MM.1S (cell line): ENCODE measurements around the gene DENND1A.

Experiments
- CTCF ChIP-seq: fragments of 300-600 bp; sonication (generic); IDR thresholded peaks from 2 replicates; pipeline ENCODE4 v1.5.1; 2016; ENCODE audit warnings: antibody characterized with exemption, low read length, mixed read lengths
- EZH2 ChIP-seq: fragments of 300-600 bp; sonication (generic); optimal IDR thresholded peaks from 2 replicates; pipeline ENCODE3; 2017; ENCODE audit warnings: low read depth, mild to moderate bottlenecking, antibody characterized with exemption, low read length, mixed read lengths

GRCh38 chr9:123527981-123528380 is 401.9 kb downstream of the DENND1A start:
- TF ChIP-seq CTCF (no peak), EZH2 (no peak)
